Activated effector memory CD4-positive, alpha-beta T cell treated with anti-CD3 and anti-CD28 coated beads, Interleukin-2, amount 50 U/mL, for 16 hours (primary cell): ENCODE measurements around the gene GGA3.
"Not testable (repeated sequence)": the region's sequence is repeated elsewhere in the genome, so short reads cannot be mapped to it uniquely, and the experiment has no call there.

ENCODE experiments used
- DNase-seq: peaks from one replicate; pipeline ENCODE4 v3.0.0-alpha.2; 2020

Gene GGA3

DNA sequence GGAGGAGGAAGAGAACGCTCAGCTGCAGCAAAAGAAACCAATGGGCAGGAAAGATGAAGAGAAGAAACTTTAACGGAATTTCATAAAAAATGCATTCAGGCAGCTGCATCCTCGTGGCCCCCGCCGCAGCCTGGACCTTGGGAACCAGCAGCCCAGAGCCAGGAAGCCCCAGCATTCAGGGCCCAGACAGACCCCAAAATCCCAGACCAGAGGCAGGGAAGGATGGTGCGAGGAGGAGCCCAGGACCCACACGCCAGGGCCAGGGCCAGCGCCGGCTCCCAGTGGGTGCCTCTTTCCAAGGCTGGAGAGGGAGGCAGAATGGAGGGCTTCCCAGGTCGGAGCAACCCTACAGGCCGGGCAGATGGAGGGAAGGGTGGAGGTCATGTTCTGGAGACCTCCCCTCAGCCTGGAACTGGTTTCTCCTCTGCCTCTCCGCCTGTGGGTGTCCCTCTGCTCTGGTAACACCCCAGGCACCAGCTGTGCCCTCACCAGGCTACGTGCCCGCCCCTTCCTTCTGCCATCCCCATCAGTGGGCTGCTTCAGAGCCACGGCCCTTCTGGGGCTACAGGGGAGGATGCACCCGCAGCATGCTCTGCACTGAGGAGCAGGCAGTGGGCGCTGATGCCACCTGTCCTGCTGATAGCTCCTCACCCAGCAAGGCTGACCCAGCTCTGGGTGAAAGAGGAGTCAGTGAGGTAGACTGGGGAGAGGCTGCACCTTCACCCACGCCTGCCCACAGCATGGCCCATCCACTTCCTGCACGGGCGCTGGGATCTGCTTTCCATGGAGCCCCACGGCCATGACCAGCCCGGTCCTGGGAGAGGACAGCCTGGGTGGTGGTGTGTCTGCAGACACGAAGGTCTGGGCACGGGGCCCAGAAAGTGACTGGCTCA, 10.8 kb upstream of the GGA3 start:
- DNase-seq: peak; percentile 68

DNA sequence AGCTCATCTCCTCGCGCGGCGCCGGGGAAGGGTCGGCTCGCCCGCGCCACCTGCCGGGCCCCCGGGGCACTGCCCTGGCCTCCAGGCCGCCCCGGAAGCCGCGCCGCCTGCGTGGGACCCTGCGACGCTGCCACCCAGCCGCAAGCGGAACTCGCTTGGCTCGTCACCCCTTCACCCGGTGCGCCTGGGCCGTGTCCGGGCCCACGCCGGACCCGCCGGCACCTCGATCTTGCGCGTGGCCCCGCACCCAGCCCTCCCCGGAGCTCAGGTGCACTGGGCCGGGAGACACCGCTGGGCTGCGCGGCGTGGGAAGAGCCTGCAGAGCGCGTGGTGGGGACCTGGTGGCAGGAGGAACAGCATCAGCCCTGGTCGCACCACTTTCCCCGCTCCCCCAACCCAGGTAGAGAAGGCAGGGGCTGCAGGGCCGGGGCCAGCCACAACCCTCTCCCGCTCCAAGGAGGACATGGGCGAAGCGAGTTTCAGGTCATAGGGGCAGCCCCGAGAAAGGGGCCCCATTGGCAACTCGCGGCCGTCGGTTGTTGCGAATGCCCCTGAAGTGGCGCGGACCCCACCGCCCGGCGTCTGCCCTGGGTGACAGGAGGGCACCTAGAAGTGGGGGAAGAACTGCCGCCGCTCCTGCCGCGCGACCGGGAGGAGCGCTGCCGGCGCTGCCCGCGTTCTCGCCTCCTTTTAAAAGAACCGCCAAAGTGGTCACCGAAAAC, 10.0 kb upstream of the GGA3 start:
- DNase-seq: peak; percentile 96

- DNase-seq: no peak
Measured at GRCh38 chr17:75270966-75271232, 9.5 kb upstream of the GGA3 start, which contains the start of gene MIF4GD. Gene MIF4GD (minus strand): TSS chr17:75271231. CDS start chr17:75270195, 1,036 bp downstream.

DNA sequence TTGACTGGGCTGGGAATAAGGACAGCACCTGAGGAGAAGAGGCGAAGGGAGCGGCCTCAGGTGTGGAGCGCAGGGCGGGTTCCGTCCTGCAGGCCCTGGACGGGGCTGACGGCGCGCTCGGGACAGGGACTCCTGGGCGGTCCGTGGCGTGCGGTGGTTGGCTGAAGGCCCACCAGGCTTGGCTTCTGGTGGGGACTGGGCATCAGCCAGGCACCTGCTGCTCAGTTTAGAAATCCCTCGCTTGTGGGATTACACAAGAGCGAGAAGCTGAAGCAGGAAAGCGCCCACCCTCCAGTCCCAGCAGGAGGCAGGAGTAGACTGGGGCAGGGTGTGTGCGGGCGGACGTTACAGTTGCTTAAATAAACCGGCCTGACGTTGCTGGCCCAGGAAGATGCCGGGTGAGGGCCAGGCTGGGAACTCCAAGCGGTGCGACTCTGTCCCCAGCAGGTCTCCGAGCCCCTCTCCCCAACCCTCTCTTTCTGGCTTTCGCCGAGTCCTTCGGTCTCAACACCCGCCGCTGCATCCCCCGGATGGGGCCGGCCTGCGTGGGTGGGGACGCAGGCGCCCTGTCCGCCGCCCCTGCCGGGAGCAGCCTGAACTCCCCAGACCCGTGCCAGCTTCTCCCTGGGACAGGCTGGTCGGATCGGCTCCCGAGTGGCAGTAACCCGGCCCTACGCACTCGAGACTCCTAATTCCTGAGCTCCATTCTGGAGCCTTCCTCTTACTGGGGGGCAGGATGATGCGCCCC, 9.0 kb upstream of the GGA3 start:
- DNase-seq: peak; percentile 83

GRCh38 chr17:75269844-75270217, 8.4 kb upstream of the GGA3 start:
- DNase-seq: no peak

DNA sequence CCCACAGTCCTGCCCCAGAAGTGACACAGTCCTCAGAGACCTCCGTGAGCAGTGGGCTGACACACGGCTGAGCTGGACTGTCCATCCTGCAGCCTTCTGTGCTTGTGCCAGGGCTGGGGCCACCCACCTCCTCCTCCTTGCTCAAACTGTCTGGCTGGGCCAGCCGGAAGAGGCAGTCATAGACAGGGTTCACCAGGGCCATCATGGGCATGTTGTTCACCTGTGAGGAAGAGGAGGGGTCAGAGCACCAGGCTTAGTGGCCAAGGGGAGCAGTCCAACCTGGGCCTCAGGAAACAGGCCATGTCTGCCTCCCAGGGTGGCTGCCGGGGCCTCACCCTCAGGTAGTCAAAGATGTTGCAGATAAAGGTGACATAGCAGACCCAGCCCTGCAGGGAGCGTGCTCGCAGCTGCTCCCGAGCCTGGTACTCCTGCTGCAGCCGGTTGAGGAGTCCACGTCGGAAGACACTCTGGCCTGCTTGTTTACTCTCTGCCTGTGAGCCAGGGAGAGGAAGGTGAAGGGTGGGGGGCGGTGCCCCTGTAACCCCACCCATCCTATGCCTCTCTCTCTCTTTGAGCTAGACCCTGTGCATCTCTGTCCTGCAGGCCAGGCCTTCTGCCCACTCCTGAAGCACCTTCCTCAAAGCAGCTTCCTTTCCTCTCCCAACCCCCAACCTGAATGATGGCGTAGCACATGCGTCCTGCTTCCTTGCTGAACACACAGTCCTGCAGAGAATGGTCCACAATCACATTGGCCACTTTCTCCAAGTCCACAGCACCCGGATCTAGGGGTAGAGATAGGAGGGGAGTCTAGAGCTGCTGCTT, 6.2 kb upstream of the GGA3 start:
- no peak for DNase-seq

DNA sequence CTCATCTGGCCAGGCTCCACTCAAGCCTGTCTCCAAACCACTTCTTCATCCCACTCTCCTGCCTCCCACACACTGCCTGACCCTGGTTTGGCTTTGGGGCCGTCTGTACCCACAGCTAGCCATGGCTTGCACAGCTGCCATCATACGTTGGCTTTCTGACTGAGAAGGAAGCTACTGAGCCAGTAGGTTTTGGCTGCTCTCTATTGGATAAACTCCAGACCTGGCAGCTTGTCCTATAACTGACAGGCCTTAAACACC, 5.7 kb upstream of the GGA3 start:
- no peak for DNase-seq

- no peak for DNase-seq
Measured at GRCh38 chr17:75266316-75267152, 5.1 kb upstream of the GGA3 start.

- no peak for DNase-seq
Measured at GRCh38 chr17:75265614-75266315, 4.4 kb upstream of the GGA3 start.

DNA sequence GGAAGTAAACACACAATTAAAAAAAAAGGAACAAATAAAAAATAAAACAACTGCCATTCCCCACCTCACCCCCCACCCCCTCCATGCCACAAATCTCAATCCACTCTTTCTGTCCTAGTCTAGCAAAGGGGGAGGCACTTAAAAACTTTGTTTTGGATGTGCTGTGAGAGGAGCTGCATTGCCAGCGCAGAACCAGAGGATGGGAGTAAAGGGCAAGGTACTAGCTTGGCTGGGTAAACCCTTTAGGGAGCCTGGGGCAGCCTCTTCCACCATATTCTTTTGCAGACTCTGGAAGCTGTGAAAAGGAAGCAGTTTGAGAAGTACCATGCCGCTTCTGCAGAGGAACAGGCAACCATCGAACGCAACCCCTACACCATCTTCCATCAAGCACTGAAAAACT, 1.6 kb upstream of the GGA3 start:
- DNase-seq: no peak

DNA sequence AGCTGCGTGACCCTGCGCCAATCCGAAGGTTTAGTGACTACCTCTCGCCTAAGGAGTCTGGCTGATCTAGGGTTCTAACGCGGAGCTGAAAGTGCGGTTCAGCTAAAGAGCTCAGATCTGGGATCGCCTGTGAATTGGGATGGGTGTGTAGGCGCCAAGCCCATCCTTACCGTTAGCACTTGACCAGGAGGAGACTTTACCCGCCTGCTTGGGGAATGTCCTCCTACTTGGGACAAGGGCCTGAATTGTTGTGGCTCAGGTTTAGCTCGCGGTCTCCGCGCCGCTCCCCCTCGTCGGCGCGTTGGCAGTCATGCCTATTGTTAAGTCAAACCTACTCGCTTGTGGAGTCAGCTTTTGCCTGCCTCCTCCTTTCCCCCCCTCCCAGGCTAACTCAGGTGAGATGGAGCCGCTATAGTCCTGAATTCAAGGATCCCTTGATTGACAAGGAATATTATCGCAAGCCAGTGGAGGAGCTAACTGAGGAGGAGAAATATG, 753 bp upstream of the GGA3 start:
- no peak for DNase-seq

- no peak for DNase-seq
Measured at GRCh38 chr17:75260641-75261335, 618 bp downstream of the GGA3 start.

GRCh38 chr17:75257228-75257627, 4.2 kb downstream of the GGA3 start:
- DNase-seq: not testable (repeated sequence)

DNA sequence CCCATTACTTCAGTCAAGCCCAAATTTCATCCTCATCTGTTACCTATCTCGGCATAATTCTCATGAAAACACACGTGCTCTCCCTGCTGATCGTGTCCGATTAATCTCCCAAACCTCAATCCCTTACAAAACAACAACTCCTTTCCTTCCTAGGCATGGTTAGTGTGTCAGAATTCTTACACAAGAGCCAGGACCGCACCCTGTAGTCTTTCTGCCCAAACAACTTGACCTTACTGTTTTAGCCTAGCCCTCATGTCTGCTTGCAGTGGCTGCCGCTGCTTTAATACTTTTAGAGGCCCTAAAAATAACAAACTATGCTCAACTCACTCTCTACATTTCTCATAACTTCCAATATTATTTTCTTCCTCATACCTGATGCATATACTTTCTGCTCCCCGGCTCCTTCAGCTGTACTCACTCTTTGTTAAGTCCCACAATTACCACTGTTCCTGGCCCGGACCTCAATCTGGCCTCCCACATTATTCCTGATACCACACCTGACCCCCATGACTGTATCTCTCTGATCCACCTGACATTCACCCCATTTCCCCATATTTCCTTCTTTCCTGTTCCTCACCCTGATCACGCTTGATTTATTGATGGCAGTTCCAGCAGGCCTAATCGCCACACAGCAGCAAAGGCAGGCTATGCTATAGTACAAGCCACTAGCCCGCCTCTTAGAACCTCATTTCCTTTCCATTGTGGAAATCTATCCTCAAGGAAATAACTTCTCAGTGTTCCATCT, 5.3 kb downstream of the GGA3 start:
- not testable (repeated sequence) for DNase-seq

- no peak for DNase-seq
Measured at GRCh38 chr17:75252039-75252816, 9.2 kb downstream of the GGA3 start.

DNA sequence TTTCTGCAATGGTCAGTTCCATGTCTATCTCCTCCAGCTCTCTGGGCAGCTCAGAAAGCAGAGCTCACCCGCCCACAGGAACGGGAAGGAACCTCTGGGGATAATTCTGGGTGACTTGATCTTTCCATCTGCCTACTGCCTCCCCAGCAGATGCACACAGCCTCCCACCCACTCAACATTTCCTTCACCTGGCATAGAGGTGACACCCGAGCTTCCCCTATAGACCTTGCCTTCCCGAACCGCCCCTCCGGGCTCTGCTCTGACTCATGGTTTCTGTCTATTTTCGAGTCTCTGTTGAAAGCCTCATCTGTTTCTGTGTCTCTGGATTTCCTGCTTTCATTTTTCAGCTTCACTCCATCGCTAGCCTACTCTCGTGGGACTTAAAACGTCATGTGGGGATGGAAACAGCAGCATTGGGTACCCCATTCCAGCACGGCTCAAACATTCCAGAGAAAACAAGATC, 11.4 kb downstream of the GGA3 start:
- peak; percentile 93 for DNase-seq

DNA sequence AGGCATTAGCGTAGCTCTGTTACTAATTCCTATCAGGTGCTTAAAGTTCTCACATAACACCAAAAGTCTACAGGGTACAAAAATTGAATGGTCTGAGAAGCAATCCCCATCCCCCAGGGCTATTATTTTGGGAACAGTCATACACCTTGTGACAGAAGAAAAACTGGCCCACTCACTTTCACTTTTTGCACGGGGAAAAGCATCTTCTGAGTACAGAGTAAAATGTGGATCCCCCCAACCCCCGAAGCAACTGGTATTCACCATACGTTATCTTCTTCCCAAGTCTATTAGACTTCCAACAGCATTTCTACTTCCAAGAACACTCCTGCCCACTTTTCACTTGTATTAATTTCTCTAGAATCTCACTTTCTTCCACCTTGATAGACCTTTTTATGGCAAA, 11.8 kb downstream of the GGA3 start:
- no peak for DNase-seq

DNA sequence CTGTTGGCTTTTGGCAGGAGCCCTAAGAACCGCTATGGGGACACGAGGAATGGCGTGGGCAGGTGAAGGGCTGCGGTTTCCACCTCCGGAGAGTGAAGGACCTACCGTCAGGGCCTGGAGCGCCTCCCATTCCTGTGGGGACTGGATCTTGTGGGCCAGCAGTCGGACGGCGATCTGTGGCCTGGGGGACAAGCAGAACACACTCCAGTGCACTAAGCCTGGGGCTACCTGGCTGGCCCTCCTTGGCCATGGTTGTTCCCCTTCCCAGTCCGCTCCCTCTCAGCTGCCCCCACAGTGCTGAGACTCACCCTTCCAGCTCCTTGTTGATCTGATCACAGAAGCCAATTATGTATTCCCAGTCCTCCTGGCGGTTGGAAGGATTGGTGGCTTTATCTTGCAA, 15.0 kb downstream of the GGA3 start:
- no peak for DNase-seq

DNA sequence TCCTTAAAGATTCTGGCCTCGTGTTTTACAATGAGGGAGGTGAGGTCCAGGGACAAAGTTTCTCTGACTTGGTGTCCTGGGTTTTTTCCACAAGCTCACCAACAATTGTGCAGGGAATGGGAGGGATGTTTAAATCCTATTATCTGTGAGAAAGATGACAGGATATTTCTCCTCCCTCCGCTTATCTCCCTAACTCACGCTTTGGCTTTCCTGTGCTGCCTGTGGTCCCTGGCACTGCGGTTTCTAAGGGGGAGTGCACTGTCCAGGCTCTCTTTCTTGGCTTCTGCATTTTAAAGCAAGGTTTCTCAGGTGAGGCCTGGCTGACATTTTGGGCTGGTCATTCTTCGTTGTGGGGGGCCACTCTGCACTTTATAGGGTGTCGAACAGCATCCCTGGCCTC, 16.4 kb downstream of the GGA3 start:
- no peak for DNase-seq
